Ramos (cell line): Measurements from ENCODE around the gene RBM15.

Source experiments
- in situ Hi-C: fragments of 300-500 bp; cut with MboI; formaldehyde crosslinking; loops from one replicate; pipeline ENCODE4 v1.14.3; 2022; ENCODE audit warnings: low sequenced_read_pairs; ENCODE audit not compliant: unreplicated experiment

RBM15 gene

DNA sequence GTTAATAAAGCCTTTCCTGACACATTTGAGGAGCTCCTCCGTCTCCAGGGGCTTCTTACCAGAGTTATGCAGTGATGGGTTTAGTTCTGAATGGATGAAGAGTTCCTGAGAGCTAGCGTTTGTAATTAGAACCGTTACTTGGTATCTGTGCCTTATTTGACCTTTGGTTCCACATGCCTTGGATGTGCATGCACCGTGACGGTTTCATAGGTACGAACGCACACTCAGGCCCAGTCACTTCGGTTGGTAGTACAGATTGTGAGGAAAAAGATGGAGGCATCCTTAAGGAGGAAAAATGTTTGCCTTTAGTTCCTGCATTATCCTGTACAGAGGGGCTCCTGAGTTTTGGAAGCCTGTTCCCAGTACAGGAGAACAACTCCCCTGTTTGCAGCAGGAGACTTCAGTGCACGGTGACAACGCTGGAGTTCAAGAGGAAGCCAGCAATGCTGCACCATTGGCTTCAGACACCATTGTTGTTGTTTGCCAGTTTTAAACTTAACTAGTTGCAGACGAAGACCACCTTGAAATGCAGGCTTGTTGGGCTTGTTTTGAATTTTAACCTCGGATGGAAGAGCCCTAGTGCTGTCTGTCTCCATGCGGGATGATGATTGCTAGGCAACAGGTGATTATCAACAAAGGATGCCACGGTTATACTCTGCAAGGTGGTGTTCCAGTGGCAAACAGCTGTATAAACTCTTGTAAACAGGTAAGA lies 8.2 kb downstream of the RBM15 start:
- in situ Hi-C loops: no loop called here

DNA sequence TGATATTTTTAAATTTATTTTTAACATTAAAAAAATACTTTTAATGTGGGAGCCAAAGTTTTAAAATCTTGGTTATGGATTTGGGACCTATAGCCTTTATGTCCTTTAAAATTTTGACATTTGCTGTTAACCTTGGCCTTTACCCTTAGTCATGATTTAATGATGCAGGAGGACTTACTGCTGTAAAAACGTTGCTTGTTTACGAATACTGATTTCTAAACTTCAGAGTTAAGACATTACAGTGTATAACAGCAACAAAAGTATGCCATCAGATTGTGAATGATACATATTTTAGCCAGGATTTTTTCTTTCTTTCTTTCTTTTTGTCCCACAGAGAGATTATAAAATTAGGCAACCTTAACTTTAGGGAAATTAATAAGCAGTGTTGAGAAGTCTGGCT lies 8.9 kb downstream of the RBM15 start:
- in situ Hi-C loops: no loop called here

DNA sequence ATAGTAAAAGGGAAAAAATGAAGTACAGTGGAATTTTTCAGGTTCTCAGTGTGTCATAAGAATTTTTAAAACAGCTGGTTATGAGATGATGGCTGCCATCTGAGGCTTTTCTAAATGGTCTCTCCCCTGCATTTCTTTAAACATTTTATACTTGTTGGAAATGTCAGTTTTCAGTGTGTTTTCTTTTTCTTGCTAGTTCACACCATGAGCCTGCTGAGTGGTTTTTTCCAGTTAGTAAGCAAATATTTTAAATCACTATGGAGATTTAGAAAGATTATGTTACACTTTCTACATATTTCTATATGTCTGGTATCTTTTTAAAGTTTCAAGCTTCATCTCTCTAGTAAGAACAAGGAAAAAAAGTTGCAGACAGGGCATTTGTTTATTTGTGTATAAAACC lies 9.6 kb downstream of the RBM15 start:
- in situ Hi-C loops: no loop called here

DNA sequence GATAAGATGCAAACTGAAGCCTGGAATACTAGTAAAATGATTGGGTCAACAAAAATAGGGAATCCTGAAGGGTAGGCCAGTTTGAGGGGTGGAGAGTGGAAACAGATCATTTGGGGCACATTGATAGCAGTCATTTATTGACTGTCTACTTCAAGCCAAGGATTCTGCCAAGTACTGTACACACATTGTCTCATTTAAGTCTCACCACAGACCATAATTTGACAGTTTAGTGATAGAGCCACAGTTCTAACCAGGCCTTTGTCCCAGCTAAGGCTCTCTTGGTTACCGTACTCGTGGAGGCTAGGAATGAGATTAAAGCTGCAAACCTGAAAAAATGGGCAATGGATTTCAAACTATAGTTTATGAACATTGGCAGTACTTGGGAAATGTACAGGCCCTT lies 11.2 kb downstream of the RBM15 start:
- in situ Hi-C loops: no loop called here

DNA sequence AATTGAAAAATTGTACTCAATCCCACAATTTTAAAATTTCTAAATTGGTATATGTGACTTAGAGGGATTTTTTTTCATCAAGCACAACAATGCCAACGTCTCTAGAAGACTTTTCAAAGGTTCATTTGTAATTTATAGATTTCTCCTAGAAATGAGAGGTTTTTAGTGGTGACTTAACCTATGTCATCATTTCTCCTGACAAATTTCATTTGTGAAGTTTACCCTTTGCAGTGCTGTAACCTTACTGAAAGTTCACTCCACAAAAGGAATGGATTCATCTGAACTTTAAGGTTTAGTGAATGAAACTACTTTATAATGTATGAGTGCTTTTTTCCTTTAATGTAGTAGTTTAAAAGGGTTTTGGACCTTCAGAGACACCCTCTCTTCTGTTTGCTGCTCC lies 16.1 kb downstream of the RBM15 start:
- in situ Hi-C loops: no loop called here

DNA sequence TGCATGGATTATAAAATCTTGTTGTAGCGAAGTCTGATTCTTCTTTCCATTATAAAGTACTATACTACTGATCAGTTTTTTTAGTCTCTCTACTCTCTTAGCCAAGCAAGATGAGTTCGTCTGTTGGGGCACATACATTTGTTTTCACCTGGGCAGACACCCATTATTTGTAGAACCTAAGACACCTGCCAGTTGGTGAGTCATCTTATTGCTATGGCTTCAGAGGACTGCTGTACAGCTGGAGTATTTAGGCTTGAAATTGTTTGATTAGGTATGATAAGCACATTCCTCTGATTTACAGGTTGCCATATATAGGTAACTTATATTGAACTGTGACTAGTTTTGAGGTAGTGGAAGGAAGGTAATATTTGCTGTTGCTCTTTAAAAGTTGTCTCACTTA lies 17.2 kb downstream of the RBM15 start:
- in situ Hi-C loops: no loop called here

GRCh38 chr1:110360431-110360830 lies 21.3 kb downstream of the RBM15 start:
- in situ Hi-C loops: no loop called here

GRCh38 chr1:110361856-110362255 lies 22.7 kb downstream of the RBM15 start:
- in situ Hi-C loops: no loop called here

- in situ Hi-C loops: no loop called here
These were observed 25.0 kb downstream of the RBM15 start for GRCh38 chr1:110364221-110364620.

GRCh38 chr1:110370827-110371226 lies 31.6 kb downstream of the RBM15 start:
- in situ Hi-C loops: no loop called here

DNA sequence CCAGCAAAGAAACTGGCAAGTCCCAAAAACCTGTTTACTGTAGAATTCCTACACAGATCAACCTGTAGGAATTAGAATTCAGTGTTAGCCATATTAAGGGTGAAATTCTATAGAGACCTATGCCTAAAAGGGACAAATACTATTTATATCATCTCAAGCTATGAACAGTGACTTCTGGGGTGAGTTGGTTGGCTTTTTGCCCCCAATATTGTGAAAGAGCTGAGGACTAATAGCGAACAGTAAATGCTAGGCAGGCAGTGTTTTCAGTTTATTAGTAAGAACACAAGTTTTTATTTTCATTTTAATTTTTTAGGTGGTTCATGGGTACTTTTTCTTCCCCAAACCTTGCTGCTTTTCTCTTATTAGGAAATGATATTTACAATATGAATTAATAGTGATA lies 36.3 kb downstream of the RBM15 start:
- in situ Hi-C loops: no loop called here

DNA sequence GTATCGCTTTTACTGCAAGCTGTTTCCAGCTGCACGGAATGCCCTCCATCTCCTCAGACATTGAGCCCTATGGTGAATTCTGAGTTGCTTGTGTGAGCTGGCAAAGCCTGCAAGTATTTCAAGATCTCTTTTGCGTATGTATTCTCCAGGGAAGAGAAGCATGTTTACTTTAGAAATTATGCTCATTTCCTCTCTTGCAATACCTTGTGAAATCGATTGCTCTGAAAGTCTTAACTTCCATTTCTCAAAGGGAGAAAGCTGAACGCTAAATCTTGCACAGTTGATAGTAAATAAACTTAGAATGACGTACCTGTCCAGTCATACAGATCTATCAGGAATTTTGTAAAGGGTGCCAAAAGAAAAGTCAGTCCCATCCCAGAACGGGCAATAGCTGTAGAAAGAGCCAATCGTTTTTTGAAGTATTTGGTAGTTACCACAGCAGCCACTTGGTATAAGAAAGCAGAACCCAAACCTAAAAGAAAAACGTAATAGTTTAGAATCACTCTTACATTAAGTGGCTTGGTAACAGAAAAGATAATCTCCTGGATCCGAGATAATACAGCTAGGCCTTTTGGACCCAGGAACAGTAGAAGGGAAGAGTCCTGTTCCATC lies 41.6 kb downstream of the RBM15 start:
- in situ Hi-C loops: no loop called here

- in situ Hi-C loops: no loop called here
These were observed 44.2 kb downstream of the RBM15 start for GRCh38 chr1:110383251-110383990.

GRCh38 chr1:110384581-110385321 lies 45.6 kb downstream of the RBM15 start:
- in situ Hi-C loops: no loop called here

GRCh38 chr1:110385369-110385768 lies 46.2 kb downstream of the RBM15 start:
- in situ Hi-C loops: no loop called here

DNA sequence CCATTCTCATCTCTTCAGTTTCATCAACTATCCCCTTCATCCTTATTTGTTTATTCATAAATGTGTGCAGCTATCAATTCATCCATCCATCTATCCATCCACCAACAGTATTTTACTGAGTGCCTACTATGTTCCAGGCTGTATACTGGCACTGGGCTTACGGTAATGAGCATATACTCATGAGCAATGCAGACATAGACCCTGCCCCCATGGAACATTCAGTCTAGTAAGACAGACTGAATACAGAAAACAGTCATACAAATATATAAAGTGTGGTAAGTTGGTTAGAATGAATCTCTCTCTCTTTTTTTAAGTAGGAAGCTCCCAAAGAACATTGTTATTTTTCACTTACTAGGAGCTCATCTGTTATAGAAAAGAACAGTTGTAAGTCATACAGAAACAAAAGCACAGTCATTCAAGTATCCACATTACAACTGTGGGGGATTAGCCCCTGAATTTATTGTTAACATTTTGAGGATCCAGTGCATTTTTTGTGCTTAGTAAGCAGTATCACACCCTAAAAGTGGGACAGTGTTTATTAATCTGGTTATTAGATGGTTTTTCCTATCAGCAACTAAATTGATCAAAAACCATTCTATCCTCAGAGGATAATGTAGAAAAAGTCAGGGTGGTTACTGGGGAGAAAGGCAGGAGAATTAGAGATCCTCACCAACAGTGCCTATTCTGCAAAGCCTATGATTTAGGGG lies 48.0 kb downstream of the RBM15 start:
- in situ Hi-C loops: no loop called here

DNA sequence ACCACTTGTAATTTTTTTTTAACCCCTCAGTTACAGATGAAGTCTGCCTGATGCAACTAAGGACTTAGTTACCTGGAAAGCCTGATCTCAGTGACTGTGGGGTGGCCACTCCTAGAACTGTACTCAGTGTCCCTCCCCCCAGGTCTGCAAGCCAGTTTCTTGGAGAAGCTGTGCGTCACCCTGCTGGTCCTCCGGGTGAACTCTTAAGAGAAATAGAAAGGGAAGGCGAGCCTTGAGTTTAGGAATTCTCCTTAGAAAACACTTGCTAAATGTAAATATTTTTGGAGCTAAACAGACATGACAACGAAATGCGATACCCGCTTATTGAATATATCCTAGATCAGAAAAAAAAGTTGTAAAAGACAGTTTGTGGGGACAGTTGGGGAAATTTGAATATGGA lies 50.9 kb downstream of the RBM15 start:
- in situ Hi-C loops: no loop called here

DNA sequence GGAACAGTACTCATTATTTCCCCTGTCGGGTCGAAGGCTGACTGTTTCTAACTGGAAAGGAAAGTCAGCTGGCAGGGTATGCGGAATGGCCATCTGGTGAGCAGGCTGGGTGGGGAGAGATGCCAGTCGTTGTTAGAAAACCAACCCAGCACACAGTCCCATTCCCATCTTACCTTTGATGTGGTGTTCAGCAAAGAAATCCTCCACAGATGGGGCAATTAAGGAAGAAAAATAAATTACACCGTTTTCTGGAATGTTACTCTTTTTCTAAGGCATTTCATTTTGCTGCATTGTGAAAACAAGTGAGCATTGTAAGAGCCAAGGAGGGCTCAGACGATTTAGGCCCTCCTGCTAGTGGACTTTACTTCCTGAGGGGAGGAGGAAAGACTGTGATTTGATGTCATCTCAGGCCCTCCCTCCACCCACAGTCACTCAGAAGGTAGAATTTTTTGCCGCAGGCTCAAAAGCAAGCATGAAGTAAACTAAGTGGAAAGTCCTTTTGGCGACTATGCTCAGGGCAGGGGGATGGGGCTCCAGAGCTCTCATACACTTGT lies 51.6 kb downstream of the RBM15 start, which contains the start of gene SLC16A4:
SLC16A4 (minus strand) TSS at position 335 of the 554 bp plus-strand sequence. CDS start 1,703 bp downstream, outside the sequence.
- in situ Hi-C loops: no loop called here

- in situ Hi-C loops: no loop called here
These were observed 54.1 kb downstream of the RBM15 start for GRCh38 chr1:110393286-110393685.
